NOMO-1 treated with DMSO at 0.1 percent for 48 hours (cell line): ENCODE measurements around the gene KIF18A.
"Not testable (repeated sequence)": the region's sequence is repeated elsewhere in the genome, so short reads cannot be mapped to it uniquely, and the experiment has no call there.

ENCODE experiments used
- DNase-seq: peaks from one replicate; lab custom pipeline; 2025; ENCODE audit not compliant: unreplicated experiment; lab: John Stamatoyannopoulos, UW

The KIF18A gene

DNA sequence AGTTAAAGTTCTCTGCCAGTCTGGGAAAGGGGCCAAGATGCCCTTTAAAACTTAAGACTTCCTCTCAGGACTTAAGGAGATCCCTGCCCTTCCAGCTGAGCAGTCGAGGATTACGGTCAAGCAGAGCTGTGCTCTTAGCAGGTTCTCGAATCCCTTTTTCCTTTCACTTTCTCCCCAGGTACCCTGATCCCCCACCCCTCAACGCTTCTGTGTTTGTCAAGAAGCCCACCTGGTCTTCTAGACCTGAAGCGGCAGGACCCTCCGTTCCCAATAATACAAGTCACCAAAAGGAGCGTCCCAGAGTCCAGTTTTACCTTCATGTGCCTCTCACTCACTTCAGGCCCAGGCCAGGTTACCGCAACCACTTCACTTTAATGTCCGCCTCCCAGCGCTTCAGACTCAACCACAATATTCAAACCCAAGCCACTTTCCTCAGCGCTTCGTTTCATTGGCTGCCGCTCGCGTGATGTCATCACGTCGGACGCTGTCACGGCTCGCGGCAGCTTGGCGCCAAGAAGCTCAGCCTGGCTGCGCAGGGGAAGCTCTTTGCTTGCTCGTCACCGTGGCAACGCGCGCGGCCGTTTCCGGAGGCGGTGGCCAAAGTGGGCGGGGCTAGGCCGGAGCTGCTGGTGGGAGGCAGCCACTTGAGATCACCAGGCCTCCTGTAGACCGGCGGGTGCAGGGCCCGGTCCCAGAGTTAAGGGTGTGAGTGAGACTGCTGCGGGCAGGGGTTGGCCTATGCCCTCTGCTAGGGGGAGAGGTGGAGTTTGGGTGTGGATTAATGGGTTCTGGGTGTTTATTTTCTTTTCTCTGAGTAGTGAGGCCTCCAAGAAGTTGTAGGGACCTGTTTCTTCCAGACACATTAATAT lies at the start of gene KIF18A, which contains the start of gene METTL15:
Gene KIF18A, minus strand, starts transcription at position 407 of the 869 bp plus-strand sequence. CDS start 10,209 bp downstream, outside the sequence.
Gene METTL15, plus strand, starts transcription at position 639 of the 869 bp plus-strand sequence. CDS start 4,947 bp downstream, outside the sequence.
- peak; percentile 96 for DNase-seq

DNA sequence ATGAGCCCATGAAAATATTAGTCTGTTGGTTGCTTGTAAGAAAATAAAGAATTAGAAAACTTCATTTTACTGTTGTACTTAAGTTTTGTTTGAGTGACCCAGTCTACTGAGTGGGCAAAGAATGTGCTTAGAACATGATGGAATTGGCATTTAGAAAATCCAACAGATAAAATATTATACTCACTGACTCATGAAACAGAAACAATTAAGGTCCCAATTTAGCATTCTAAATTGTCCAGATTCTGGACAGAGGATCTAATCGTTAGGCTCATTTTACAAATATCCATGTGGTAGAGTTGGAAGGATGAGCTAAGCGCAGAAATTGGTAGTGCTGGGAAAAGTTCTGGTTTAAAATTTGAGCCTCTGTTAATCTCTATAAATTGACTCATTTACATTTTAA lies 45.6 kb upstream of the KIF18A start:
- no peak for DNase-seq

DNA sequence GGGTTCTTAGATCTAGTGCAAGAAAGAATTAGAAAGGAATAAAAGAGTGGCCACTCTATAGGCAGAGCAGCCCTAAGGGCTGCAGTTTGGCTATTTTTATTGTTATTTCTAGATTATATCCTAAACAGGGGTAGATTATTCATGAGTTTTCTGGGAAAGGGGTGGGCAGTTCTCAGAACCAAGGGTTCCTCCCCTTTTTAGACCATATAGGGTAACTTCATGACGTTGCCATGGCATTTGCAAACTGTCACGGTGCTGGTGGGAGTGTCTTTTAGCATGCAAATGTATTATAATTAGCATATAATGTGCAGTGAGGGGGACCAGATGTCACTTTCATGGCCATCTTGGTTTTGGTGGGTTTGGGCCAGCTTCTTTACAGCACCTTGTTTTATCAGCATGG lies 44.8 kb upstream of the KIF18A start:
- no peak for DNase-seq

DNA sequence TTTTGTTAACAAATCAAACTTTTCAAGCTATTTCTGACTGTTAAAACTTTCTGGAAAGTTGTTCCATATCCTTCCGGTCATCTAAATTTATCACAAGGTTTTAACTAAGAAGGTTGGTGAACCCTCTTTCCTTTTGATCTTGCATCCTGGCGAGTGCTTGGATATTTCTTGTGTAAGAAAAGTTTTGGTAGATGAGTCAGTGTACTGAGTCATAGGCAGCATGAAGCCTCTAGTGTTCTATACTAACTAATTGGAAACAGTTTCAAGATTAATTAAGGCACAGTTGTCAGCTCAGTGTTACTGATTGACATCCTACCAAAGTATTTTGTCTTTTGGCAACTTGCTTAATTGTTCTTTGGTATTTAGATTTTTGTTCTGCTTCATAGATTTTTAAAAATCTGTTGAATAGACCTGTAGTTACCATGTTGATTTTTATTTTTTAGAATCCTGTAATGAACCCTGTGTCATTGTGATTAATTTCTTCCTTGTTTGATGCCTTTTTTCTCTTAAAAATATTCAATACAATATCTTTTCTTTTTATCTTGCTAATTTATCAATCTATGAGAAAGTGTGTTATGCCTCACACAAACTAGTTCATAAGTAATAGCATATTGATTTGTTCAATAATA lies 38.3 kb upstream of the KIF18A start:
- DNase-seq, result no peak

DNA sequence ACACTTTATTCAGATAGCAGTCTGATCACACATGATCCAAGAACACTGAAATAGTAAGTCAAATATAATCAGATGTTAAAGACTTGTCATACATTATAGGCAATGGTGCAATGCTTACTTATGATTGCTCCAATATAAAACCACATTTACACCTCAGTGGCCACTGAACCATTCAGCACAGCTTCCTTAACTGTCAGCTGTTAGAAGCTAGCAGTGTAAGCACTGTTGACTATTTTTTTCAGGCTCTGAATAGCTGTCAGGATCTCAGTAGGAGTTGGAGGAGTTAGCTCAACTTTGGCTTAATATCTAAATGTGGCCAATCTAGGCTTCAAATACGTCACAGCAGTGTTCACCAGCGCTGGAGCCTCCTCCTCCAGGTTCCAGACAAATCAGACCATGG lies 36.9 kb upstream of the KIF18A start:
- no peak for DNase-seq

DNA sequence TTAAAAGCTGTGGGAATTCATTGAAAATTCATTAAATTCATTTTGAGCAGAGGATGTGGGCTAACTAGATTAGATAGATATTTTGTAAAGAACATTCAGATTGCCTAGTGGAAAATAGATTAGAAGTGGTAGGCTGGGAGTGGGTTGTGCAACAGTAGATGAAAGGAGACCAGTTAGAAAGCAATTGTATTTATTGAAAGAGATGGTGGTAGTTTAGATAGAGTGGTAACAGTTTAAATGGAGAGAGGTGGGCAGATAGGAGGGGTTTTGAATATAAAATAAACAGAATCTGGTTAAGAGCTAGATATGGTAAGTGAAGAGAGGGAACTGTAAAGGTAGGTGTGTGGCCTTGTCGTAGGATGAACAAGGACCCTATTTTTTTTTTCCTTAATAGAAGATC lies 34.8 kb upstream of the KIF18A start:
- DNase-seq, result no peak

DNA sequence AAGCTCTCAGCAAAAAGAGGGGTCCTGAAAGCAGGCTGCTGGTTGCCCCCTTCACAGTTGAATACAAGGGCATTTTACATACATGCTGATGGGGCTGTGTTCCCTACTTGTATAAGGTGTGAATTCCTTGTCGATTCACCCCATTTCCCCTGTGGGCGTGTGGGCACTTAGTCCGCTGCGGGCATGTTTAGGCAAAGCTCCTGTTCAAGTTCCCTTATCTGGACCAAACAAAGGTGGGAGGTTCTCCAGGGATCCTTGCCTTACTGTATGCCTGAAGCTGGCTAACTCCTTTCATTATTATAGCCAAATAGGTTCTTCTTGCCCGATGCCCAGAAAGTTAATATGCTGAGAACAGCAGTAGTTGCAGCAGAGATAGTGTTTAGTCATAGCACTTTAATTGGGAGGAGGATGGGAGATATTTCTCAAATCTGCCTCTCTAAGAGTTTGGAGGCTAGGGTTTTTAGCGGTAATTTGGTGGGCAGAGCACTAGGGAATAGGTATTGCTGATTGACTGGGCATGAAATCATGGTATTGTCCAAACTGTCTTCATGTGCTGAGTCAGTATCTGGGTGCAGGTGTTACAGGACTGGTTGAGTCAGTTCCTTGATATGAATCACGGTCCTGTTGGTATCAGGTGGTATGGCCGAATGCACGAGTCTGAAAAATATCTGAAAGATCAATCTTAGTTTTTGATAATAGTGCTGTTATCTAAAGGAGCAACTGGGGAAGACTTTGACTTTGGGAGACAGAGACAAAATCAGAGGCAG lies 32.9 kb upstream of the KIF18A start:
- no peak for DNase-seq

DNA sequence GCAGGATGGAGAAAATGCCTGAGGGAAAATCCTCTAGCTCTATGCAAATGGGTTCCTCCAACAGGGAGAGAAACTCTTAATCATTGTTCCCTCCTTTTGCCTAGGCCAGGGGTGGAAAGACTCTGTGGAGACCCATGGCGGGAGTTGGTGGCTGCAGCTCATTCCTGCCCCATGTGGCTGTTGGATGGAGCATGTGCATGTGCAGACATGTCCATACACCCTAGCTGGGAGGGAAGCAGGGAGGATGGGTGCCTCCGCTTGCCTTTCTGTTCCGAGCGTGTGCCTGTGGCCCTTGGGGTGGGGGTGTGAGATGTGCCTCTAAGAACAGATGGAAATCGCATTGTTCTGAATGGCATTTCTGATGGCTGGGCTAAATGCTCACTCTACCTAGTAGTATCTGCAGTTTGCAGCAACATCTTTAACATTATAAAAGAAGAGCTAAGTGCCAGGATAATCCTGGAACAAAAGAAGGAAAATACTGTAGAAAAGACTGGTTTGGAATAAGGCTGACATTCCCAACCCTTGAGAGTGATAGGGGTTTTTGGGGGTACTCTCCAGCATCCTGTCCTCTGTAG lies 32.0 kb upstream of the KIF18A start:
- DNase-seq, result no peak

DNA sequence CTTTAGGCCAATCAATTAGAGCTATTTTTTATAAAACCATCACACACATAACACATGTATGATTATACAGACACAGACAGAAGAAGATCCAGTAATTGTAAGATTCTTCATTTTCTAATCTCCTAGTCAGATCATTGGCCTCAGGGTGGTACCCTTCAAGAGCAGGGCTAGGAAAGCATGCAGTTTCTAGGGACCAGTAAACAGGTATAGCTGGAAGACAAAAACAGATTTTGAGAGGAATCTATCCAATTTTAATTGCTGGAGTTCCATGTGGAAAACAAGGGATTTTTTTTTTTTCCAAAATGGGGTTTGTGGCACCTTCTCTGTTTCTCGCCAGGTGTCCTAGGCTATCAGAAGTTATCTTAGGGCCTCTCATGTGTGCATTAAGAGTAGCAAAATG lies 29.9 kb upstream of the KIF18A start:
- no peak for DNase-seq

DNA sequence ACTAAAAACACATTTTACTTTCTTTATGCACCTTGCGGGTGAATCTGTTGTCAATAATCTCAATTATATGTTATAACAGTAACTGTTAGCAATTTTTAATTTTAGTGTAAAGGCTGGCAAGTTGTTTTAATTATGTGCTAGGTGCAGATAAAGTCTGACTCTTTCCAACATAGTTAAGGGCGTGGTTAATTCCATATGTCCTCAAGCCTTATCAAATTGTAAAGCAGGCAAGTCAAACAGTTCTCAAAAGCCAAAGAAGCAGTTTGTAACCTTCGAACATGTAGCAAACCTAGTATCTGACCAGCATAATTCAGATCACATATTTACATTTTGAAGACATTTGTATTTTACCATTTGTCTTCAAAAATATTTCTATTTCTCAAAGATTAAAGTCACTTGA lies 29.4 kb upstream of the KIF18A start:
- DNase-seq, result no peak

DNA sequence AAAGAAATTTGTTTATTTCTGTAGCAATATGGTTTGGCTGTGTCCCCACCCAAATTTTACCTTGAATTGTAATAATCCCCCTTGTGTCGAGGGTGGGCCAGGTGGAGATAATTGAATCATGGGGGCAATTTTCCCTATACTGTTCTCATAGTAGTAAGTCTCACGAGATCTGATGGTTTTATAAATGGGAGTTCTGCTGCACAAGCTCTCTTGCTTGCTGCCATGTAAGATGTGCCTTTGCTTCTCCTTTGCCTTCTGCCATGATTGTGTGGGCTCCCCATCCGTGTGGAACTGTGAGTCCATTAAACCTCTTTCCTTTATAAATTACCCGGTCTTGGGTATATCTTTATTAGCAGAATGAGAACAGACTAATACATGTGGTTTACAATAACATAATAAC lies 28.2 kb upstream of the KIF18A start:
- DNase-seq, result not testable (repeated sequence)

DNA sequence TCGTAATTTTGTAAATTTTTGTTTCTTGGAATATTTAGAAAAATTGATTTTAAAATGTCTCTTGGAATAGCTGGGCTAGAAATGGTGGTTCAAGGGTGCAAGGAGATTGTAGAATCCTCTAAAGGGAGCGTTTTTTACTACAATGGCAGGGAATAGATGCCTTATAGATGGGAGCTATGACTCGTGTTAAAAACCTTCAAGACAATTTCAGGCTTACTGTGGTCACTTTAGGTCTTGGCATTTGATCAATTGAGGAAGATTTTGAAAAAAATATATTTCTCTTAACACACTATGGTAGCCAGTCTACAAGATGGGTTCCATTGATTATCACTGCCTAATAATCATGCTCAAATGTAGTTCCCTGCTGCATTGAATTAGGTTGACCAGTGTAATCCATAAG lies 25.2 kb upstream of the KIF18A start:
- DNase-seq, result no peak

DNA sequence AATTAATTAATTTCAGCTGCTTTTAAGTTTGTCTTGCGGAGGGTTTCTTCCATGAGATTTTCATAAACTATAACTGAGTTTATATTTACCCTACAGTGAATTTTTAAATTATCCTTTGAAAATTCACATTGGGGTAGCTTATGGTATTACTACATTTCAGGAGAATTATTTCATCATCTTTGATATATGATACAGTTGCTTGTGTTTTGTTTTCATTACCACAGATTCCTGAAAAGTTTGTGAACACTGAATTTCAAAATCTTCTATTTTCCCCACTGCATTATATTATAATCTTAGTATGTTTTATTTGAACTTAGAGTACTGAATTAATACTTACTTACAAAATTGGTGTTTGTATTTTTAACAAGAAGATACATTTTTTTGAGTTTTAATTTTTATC lies 24.6 kb upstream of the KIF18A start:
- no peak for DNase-seq

DNA sequence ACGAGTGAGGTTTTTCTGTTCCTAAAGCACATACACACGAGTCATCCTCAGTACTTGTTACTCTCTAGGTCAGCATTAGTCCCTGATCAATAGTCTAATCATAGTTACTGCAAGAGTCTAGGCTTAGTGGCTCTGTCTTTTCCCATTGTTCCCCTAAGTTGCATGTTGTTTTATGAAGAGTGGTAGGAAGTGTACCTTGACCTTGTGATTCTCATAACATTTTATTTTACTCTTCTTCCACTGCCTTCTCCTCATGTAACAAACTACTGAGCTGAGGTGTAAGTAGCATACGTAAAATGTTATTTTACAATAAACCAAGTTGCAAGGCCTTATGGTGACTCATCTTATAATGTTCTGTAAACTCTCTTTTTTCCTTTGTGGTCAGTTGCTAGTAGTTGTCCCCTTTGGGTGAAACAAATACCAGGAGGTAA lies 15.2 kb upstream of the KIF18A start:
- no peak for DNase-seq

DNA sequence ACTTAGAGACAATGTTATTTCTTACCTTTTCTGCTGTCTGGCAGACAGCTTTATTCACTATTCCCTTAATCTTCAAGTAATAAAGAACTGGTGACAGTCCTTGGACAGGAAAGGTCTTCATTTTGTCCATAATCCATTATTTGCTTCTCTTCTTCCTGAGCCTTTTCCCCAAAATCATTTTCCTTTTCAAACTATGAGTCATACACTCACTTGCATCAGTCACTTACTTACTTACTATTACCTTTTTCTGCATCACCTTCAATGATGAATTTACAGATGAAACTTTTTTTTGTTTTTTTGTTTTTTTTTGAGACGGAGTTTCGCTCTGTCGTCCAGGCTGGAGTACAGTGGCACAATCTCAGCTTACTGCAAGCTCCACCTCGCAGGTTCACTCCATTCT lies 9.8 kb upstream of the KIF18A start:
- DNase-seq, result no peak

DNA sequence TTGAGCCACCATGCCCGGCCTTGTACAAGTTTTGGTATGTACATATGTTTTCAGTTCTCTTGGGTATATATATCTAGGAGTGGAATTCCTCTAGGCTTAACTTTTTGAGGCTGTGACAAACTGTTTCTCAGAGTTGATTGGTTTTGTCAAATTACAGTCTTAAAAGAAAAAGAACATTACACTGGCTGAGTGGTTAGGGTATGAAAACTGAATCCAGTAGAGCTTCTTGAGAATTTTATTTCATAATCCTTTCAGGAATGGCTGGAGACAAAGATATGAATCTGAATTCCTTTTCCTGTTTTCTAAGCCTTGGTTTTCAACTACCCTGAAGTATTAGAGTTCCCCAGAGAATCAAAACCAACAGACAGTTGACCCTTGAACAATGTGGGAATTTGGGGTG lies 6.8 kb upstream of the KIF18A start:
- DNase-seq, result no peak

DNA sequence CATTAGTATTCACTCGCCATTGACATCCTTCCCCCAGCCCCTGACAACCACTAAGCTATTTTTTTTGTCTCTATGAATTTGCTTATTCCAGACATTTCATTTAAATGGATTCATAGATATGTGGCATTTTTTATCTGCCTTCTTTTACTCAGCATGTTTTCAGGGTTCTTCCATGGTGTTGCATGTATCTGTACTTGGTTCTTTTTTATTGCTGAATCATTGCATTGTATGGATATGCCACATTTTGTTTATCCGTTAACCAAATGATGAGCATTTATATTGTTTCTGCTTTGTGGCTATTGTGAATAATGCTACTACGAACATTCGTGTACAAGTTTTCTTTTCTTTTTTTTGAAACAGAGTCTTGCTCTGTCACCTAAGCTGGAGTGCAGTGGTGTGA lies 6.2 kb upstream of the KIF18A start:
- DNase-seq, result no peak

DNA sequence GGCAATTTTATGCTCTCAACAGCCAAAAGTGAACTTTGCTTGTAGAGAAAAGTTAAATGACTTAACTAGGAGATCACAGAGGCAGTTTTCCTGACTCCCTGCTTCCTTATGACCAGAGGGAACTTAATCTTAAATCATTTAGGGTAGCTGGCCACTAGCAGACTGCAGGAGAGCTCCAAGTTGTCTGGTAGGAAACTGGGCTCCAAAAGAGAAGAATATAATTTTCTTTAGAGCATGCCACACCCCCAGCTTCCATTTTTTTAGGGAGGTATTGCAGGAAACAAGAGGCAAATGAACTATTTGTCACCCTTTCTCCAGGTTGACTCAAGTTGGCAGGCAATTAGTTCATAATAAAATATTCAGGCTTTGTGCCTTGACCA lies 2.9 kb upstream of the KIF18A start:
- no peak for DNase-seq

DNA sequence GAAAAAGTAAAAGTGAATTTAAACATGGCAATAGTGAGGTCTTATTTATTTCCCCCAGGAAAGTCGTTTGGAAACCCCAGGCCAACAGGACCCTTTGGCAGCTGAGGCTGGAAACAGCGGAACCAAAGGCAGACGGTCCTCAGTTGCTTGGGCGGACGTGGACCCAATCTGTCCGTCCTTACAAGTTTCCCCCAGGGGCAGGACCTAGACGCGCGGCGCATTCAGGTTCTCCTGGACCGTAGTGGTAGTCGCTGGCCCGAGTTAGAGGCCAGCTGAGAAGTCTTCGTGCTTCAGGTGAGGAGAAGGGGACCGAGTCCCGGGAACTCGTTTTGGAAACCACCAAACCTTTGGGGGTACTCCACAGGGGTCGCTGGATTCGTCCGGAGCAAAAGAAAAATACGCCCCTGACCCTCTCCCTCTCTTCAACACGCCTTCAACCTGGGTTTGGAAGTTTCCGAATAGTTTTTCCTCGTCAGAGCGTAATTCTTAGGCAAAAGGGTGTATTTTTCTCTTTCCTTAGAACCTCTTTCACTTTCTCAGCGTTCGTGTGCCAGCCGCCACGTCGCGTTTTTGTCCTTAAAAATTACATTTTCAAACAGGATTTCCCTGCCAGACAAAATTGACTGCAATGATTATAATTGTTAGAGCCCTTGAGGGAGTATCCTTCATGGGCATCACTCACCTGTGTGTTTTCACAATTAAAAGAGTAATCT lies 2.3 kb upstream of the KIF18A start:
- peak; percentile 28 for DNase-seq

DNA sequence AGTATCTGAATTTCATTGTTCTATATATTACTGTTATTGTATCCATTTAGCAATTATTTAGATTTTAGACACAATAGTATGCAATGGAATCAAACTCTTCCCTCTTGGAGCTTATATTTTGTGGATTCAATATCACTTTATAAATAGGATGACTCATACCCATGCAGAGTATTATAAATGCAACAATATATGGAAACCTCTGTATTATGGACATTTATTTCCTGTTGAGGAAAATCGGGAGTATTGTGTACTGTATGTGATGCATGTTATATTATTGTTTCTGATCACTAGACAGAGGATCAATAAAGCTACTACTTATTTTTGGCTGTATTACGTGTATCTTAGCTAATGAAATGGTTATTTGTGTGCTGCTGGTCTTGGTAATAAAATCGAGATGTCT lies 1.0 kb upstream of the KIF18A start:
- no peak for DNase-seq
